HG02884 (cell line): ENCODE data around the gene ERI3.

Experiments
- ATAC-seq: cut with Tn5 transposase; IDR thresholded peaks from one replicate; pipeline ENCODE4 v1.9.1; 2021; ENCODE audit warnings: mild to moderate bottlenecking, moderate library complexity; ENCODE audit not compliant: unreplicated experiment

The ERI3 gene

GRCh38 chr1:44289530-44289929 lies 65.5 kb downstream of the ERI3 start:
- ATAC-seq, result no peak

GRCh38 chr1:44288883-44289282 lies 66.2 kb downstream of the ERI3 start:
- no peak for ATAC-seq

DNA sequence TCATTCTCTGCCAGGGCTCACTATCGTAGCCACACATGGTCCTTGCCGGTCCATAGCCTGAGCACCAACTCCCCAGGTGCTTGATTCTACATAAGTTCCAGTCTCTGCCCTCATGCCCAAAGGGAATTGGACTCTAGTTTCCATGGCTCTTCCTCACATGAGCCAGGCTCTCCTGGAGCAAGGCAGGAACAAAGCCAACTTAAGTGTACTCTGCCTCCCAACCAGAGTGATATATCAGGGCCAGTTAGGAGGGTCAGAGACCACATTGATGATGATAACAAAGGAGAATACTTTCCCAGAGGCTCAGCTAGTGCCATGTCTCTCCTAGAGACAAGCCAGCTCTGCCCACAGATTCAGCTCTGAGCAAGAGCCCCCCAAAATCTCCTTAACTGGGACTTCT lies 70.9 kb downstream of the ERI3 start:
- no peak for ATAC-seq

DNA sequence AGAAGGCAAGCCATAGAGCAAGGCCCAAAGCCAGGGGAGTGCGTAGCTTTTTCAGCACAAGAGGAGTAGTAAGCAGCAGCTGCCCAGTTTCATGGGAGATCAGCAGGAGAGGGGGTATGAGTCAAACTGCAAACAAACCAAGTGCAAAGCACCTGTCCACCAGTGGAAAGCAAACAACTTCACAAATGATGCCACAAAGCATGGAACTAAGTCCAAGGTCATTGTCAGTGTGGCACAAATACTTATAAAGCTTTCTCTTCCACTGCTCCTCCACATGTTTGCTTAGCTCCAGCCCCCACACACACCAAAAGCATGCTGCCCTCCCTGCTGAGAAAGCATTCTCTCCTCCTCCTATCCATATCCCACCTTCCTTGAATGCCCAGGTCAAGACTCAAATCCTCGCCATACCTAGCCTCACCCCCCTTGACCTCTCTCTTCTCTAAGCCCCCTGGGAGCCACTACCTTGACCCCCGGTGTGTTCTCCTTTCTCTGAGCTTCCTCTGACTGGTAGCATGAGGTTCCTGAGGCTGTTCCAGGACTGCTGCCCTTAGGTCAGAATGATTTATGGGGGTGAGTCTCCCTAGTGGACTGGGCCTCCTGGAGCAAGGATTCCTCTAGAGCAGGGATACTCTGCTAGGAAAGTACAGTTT lies 71.4 kb downstream of the ERI3 start:
- ATAC-seq, result no peak

GRCh38 chr1:44282704-44283426 lies 72.2 kb downstream of the ERI3 start:
- no peak for ATAC-seq

DNA sequence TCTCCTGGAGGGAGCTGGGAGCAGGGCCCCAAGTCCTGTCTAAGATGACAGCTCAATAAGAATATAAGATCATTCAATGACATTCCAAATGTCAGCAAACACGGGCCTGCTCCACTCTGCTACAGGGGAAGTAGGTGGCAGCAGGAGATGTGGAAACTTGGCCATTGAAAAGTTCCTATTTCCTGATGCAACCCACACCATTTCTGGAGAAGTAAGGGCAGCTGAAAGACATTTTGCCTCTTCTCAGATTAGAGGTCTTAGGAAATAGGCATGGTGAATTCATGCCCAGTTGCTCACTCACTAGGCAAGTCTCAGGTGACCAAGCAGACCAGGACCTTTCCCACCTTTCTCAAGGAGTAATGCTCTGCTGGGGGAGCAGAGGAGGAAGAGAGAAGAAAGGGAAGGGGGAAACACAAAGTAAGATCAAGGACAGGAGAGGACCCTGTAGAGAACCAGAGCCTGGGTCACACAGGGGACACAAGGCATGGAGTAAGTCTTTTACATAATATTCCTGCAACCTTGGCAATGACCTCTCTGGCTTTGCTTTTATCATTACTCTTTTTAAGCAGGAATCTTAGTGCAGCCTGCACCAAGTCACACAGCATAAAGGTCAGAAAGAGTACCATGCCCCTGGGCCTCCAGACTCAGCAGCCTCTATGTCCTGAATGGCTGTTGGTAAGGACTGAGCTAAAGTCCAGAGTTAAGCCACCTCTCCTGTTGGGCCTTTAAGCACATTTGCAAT lies 72.9 kb downstream of the ERI3 start:
- no peak for ATAC-seq

- no peak for ATAC-seq
These were observed 78.2 kb downstream of the ERI3 start for GRCh38 chr1:44276901-44277300.

- ATAC-seq, result no peak
These were observed 79.1 kb downstream of the ERI3 start for GRCh38 chr1:44275991-44276405.

DNA sequence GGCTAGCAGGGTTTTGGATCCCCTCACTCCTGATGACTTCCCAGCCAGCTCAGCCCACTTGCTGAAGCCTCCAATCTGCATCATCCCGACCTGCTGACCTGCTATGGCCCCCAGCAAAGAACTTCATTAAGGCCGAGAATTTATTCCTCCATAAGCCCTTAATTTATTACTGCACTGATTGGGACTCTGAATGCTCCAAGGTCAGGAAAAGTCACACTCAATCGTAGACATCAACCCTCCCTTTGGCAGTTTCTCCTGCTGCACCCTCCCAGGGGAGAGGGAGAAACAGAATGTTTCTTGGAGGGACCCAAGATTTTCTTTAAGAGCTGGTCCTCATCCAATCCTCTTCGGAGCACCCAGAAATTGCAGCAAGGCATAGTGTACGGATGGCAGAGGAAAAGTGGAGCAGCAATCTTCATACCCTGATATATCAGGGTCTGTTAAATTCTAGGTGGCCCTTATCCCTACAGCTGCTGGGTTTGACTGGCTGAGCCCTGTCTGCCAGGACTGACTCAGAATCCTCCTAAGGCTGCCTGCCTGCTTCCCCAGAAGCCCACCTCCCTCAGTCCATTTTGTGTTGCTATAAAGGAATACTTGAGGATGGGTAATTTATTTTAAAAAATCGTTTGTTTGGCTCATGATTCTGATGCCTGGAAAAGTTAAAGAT lies 79.6 kb downstream of the ERI3 start:
- no peak for ATAC-seq

GRCh38 chr1:44273560-44274350 lies 81.3 kb downstream of the ERI3 start:
- ATAC-seq, result no peak

DNA sequence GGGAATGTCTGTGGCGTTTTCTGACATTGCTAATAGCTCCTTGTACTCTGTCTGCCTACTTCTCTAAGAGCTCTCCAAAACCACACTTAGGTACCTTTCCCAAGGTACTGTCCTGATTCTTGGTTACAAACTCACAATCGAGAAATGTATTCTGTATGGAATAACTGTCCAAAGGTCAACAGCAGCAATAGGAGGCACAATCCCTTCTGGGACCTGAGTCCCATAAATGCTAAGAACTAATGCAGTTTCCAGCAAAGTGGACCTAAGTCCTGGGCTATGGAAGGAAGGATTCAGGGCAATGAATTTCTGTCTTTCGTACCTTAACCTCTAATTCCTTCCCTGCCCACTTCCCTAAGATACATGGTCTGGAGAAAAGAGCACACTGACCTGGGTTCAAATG lies 82.1 kb downstream of the ERI3 start:
- ATAC-seq, result no peak

GRCh38 chr1:44271646-44272045 lies 83.4 kb downstream of the ERI3 start:
- ATAC-seq, result no peak

GRCh38 chr1:44270686-44271628 lies 84.1 kb downstream of the ERI3 start:
- no peak for ATAC-seq

DNA sequence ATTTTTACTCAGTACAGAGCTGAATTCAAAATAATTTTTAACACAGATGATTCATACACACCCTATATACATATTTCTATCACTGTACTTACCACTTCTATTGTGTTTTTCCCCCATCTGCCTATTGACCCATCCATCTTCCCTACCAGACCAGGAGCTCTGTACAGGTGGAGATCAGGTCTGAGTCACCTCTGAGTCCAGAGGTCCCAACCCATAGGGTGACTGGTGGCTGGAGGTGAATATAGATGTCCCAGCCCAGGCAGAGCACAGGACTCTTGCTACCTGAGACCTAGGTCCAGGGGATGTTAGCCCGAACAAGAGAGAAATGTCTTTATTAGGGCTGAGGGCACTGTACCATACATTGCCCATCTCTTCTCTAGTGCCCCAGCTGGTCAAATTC lies 87.0 kb downstream of the ERI3 start:
- ATAC-seq, result no peak

- no peak for ATAC-seq
These were observed 87.6 kb downstream of the ERI3 start for GRCh38 chr1:44267438-44267837.

GRCh38 chr1:44266400-44267344 lies 88.4 kb downstream of the ERI3 start:
- ATAC-seq, result no peak

GRCh38 chr1:44265656-44266358 lies 89.2 kb downstream of the ERI3 start:
- ATAC-seq, result no peak

- no peak for ATAC-seq
These were observed 90.6 kb downstream of the ERI3 start for GRCh38 chr1:44264451-44264771.
